ENCODE results near the gene ZNF672. TPM values are rescaled to one million over a fixed set of nuclear protein-coding genes. Genes with fewer than 3 reads are reported as not detected.

ZNF672 gene
- total and polyA plus RNA-seq, 2 experiments from 2014 or later: 10.5 to 13.8 TPM

DNA sequence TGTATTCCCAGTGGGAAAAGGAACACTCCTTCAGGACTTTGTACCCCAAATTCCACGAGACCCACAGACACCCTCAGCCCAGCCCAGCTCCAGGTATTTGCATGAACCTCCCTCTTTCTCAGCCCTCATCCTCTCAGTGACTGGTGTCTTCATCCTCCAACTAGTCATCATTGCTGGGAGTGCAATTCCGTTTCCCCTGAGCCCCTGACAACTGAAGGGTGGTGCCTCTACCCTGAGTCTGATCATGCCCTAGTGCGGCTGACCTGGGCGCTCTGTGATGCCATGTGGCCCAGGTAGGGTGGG, 24.6 kb downstream of the ZNF672 start:
- no peaks in the 10 kb centered on the region for H4K20me1 ChIP-seq (ENCODE audit: insufficient read depth)
- no peak overlapping the region for H3K27ac ChIP-seq
- H3K9ac ChIP-seq: peak overlapping the region; percentile 46
- no peaks in the 10 kb centered on the region for H3K27me3 ChIP-seq (replicated peaks; ENCODE audit: insufficient read depth)
- no peaks in the 10 kb centered on the region for H3F3A ChIP-seq (ENCODE audit: insufficient read depth)
- no peak for TF ChIP-seq EZH2 (IDR thresholded peaks at IDR 0.05; ENCODE audit: insufficient read depth, poor library complexity, severe bottlenecking)
- TF ChIP-seq EZH2phosphoT487 (IDR thresholded peaks at IDR 0.05; ENCODE audit: insufficient read depth, low read depth): no peak
- peak overlapping the region; percentile 67 for H3K4me3 ChIP-seq
- peak overlapping the region; percentile 83 for H2AFZ ChIP-seq
- in situ Hi-C loops (cut with MboI): no loop called here
- H3K4me2 ChIP-seq (ENCODE audit: unreplicated experiment): peak overlapping the region; percentile 52
- H3K36me3 ChIP-seq (ENCODE audit: low read depth): no peaks in the 10 kb centered on the region
- no peak for DNase-seq
- H3K9me3 ChIP-seq (ENCODE audit: low read depth): no peaks in the 10 kb centered on the region
- H3K79me2 ChIP-seq (ENCODE audit: insufficient read depth): peaks cover 10% of the 10 kb centered on the region
- 8 to 15% methylated on average over 4 of the region's 4 CpGs for WGBS, 2 experiments (ENCODE audit: low coverage in 1 of 2, low lambda C conversion rate in 2 of 2, missing lambda C conversion rate in 2 of 2)
- peaks cover 9% of the 10 kb centered on the region for H3K4me1 ChIP-seq (ENCODE audit: insufficient read depth)
- no peaks in the 10 kb centered on the region for H3K9me2 ChIP-seq (ENCODE audit: insufficient read depth)

DNA sequence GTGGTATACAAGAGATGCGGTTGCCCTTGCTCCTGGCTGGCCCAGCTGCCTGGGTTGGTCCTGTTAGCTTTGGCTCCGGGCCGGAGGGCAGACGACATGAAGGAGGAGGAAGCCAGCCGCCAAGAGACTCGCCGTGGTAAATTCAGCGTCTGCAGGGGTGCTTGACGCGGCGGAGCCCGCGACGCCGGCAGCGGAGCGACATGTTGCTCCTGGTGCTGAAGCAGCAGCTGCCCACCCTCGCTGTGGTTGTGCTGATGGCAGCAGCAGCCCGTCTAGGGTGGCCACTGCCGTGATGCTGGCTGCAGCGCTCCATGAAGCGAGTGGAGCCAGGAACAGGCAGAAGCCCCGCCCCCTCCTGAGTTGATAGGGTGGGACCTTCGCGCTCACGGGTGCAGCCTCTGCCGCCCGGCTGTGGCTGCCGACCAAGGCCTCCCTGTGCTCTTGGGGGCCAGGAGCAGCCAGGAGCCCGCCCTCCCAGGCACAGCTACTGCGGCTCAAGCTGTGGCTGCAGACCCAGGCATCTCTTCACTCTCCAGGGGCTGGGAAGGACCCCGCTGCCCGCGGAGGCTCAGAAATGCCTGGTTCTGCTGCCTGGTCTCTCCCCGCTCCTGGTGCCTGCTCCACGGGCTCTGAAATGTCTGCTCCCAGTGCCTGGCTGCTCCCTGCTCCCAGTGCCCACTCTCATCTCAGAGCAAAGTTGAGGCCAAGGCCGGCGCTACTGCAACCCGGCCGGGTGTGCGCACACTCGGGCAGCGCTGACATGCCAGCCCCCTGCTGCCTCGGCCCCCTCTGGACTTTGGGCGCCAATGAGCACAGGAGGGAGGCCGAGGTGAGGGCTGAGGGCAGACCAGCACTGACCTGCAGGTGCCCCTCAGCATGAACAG, 25.2 kb downstream of the ZNF672 start:
- H3K9ac ChIP-seq: peak overlapping the region; percentile 46
- in situ Hi-C loops (cut with MboI): no loop called here
- WGBS, 2 experiments (ENCODE audit: low coverage in 1 of 2, low lambda C conversion rate in 2 of 2, missing lambda C conversion rate in 2 of 2): 9% methylated on average over 41 to 43 of the region's 46 CpGs
- H4K20me1 ChIP-seq (ENCODE audit: insufficient read depth): no peaks in the 10 kb centered on the region
- H3K9me2 ChIP-seq (ENCODE audit: insufficient read depth): no peaks in the 10 kb centered on the region
- no peak overlapping the region for H3K27ac ChIP-seq
- peaks cover 4% of the 10 kb centered on the region; the same call in 1 of the 2 replicates for H3K79me2 ChIP-seq (ENCODE audit: insufficient read depth)
- peak overlapping the region; percentile 67 for H3K4me3 ChIP-seq
- TF ChIP-seq EZH2 (IDR thresholded peaks at IDR 0.05; ENCODE audit: insufficient read depth, poor library complexity, severe bottlenecking): no peak
- no peak for TF ChIP-seq EZH2phosphoT487 (IDR thresholded peaks at IDR 0.05; ENCODE audit: insufficient read depth, low read depth)
- peaks cover 5% of the 10 kb centered on the region; the same call in 1 of the 2 replicates for H3K4me1 ChIP-seq (ENCODE audit: insufficient read depth)
- no peaks in the 10 kb centered on the region for H3K27me3 ChIP-seq (replicated peaks; ENCODE audit: insufficient read depth)
- H2AFZ ChIP-seq: peak overlapping the region; percentile 83
- no peaks in the 10 kb centered on the region for H3K9me3 ChIP-seq (ENCODE audit: low read depth)
- no peaks in the 10 kb centered on the region for H3K36me3 ChIP-seq (ENCODE audit: low read depth)
- H3F3A ChIP-seq (ENCODE audit: insufficient read depth): no peaks in the 10 kb centered on the region
- DNase-seq: peak; percentile 87
- peak overlapping the region; percentile 52 for H3K4me2 ChIP-seq (ENCODE audit: unreplicated experiment)

DNA sequence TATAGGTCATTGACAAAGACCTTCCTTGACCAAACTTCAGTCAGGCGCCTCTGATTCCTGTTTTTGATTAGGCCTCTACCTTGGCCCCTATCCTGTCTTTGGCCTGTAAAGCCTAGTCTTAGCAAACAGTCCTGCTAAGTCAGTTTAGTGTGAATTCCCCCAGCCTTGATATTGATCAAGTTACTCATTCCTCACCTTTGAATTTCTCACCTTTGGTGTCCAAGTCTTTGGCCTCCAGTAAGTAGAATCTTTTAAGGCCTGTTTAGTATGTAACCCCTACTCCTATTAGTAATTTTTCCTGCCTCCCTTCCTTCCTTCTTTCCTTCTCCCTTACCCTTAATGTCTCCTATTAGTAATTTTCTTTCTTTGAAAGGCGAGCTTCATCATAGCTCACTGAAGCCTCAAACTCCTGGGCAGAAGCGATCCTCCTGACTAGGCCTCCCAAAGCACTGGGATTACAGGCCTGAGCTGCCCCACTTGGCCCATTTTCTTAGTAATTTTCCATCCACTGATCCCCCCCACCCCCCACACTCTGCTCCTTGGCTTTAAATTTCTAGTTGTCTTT, 33.9 kb downstream of the ZNF672 start:
- Histone ChIP-seq H3K4me3 (peak overlapping the region; percentile 91), H4K20me1 (ENCODE audit: insufficient read depth) (no peaks in the 10 kb centered on the region), H3K4me2 (ENCODE audit: unreplicated experiment) (peak overlapping the region; percentile 92), H2AFZ (peak overlapping the region; percentile 98), H3K36me3 (ENCODE audit: low read depth) (no peaks in the 10 kb centered on the region), H3K79me2 (ENCODE audit: insufficient read depth) (no peaks in the 10 kb centered on the region), H3K9me2 (ENCODE audit: insufficient read depth) (no peaks in the 10 kb centered on the region), H3K27ac (peak overlapping the region; percentile 97), H3K9me3 (ENCODE audit: low read depth) (no peaks in the 10 kb centered on the region), H3K9ac (peak overlapping the region; percentile 95), H3K4me1 (ENCODE audit: insufficient read depth) (peaks cover 9% of the 10 kb centered on the region), H3F3A (ENCODE audit: insufficient read depth) (peaks cover 26% of the 10 kb centered on the region), H3K27me3 (replicated peaks; ENCODE audit: insufficient read depth) (no peaks in the 10 kb centered on the region)
- TF ChIP-seq EZH2 (IDR thresholded peaks at IDR 0.05; ENCODE audit: insufficient read depth, poor library complexity, severe bottlenecking) (no peak), EZH2phosphoT487 (IDR thresholded peaks at IDR 0.05; ENCODE audit: insufficient read depth, low read depth) (no peak)
- DNase-seq: no peak
- in situ Hi-C loops (cut with MboI): no loop called here
- 96 to 100% methylated on average over 3 of the region's 3 CpGs for WGBS, 2 experiments (ENCODE audit: low coverage in 1 of 2, low lambda C conversion rate in 2 of 2, missing lambda C conversion rate in 2 of 2)

DNA sequence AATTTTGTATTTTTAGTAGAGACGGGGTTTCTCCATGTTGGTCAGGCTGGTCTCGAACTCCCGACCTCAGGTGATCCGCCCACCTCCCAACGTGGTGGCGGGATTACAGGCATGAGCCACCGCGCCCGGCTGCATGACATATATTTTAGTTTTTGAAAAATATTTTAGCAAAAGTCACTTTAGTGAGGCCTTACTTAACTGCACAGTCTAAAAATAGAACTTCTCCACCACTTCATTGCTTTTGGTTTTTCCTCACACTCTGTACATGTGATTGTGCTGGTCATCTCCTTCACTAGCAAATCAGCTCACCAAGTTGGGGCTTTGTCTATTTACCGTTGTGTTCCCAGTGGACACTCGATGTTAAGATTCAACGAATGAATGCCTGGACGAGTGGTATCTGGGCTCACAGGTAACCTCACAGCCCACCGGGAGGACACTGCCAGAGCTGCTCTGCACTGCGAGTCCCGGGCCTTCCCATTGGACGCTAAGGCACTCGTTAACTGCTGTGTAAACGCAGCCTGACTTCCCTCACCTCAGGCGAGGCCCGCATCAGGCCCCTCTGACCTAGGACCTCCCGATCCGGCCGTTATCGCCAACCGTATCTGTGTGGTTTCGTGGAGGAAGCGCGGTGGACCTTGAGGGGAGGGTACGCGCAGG, 34.9 kb downstream of the ZNF672 start:
- peak overlapping the region; percentile 92 for H3K4me2 ChIP-seq (ENCODE audit: unreplicated experiment)
- TF ChIP-seq EZH2phosphoT487 (IDR thresholded peaks at IDR 0.05; ENCODE audit: insufficient read depth, low read depth) (no peak), EZH2 (IDR thresholded peaks at IDR 0.05; ENCODE audit: insufficient read depth, poor library complexity, severe bottlenecking) (no peak)
- H3K9me2 ChIP-seq (ENCODE audit: insufficient read depth): no peaks in the 10 kb centered on the region
- H3K9me3 ChIP-seq (ENCODE audit: low read depth): no peaks in the 10 kb centered on the region
- WGBS, 2 experiments (ENCODE audit: low coverage in 1 of 2, low lambda C conversion rate in 2 of 2, missing lambda C conversion rate in 2 of 2): 2 to 3% methylated on average over 31 of the region's 31 CpGs
- H3K27me3 ChIP-seq (replicated peaks; ENCODE audit: insufficient read depth): no peaks in the 10 kb centered on the region
- H4K20me1 ChIP-seq (ENCODE audit: insufficient read depth): no peaks in the 10 kb centered on the region
- peak overlapping the region; percentile 97 for H3K27ac ChIP-seq
- peaks cover 26% of the 10 kb centered on the region for H3F3A ChIP-seq (ENCODE audit: insufficient read depth)
- in situ Hi-C loops (cut with MboI): no loop called here
- no peaks in the 10 kb centered on the region for H3K79me2 ChIP-seq (ENCODE audit: insufficient read depth)
- H3K36me3 ChIP-seq (ENCODE audit: low read depth): no peaks in the 10 kb centered on the region
- peak; percentile 83 for DNase-seq
- peak overlapping the region; percentile 95 for H3K9ac ChIP-seq
- peaks cover 9% of the 10 kb centered on the region for H3K4me1 ChIP-seq (ENCODE audit: insufficient read depth)
- peak overlapping the region; percentile 98 for H2AFZ ChIP-seq
- peak overlapping the region; percentile 91 for H3K4me3 ChIP-seq

Data from GM23248 (cell line).